ENCODE data around the gene GYPB.
"Not testable (repeated sequence)": the region's sequence is repeated elsewhere in the genome, so short reads cannot be mapped to it uniquely, and the experiment has no call there.

GYPB gene

GRCh38 chr4:143947493-143947892 lies 71.7 kb downstream of the GYPB start:
- not testable (repeated sequence) for H2AFZ ChIP-seq (ENCODE audit: low read depth, low read length); H3K4me3 ChIP-seq (ENCODE audit: low read length); H3K36me3 ChIP-seq (ENCODE audit: insufficient read depth, low read length); H3K27me3 ChIP-seq (ENCODE audit: insufficient read depth, low read length); H3K4me1 ChIP-seq (ENCODE audit: insufficient read depth, low read length); H3K9me3 ChIP-seq (ENCODE audit: low read length)

Data from neuron (in vitro differentiated cells).